ENCODE data around the gene RPAIN. TPM values are rescaled to one million over a fixed set of nuclear protein-coding genes. Genes with fewer than 3 reads are reported as not detected.
A peak's percentile ranks its signal among the peaks of the same experiment; 100 is the strongest.

RPAIN gene
- total and polyA plus RNA-seq, 2 of the 13 experiments (the other 11 are each of a cell fraction or from before 2014, with no cell fraction given): 42.1 to 58.5 TPM

- TF ChIP-seq ZFP1 (CRISPR knock-in tag; IDR thresholded peaks at IDR 0.05) (peak; percentile 61; the same call in 1 of the 2 replicates), FOXK2 (IDR thresholded peaks at IDR 0.05) (peak; percentile 47; the same call in 1 of the 2 replicates), HNF4A (CRISPR knock-in tag; IDR thresholded peaks at IDR 0.05) (peak; percentile 91), ZNF326 (CRISPR knock-in tag; IDR thresholded peaks at IDR 0.05; ENCODE audit: borderline replicate concordance) (no peak), MIXL1 (CRISPR knock-in tag; IDR thresholded peaks at IDR 0.05) (0 out of 2 replicates have a peak, but pooled peaks have one; percentile 42), ZNF709 (CRISPR knock-in tag; IDR thresholded peaks at IDR 0.05) (0 out of 2 replicates have a peak, but pooled peaks have one; percentile 36), ZMYM4 (CRISPR knock-in tag; IDR thresholded peaks at IDR 0.05) (peak; percentile 59), ZNF574 (CRISPR knock-in tag; IDR thresholded peaks at IDR 0.05) (peak; percentile 37; the same call in 1 of the 2 replicates), PITX1 (CRISPR knock-in tag; IDR thresholded peaks at IDR 0.05) (peak; percentile 73; the same call in 1 of the 2 replicates), TEAD3 (CRISPR knock-in tag; optimal IDR thresholded peaks at IDR 0.05; ENCODE audit: borderline replicate concordance) (peak; percentile 80), FOXK1 (CRISPR knock-in tag; IDR thresholded peaks at IDR 0.05; ENCODE audit: borderline replicate concordance, low read depth) (peak; percentile 68; the same call in 1 of the 2 replicates), STAG1 (CRISPR knock-in tag; IDR thresholded peaks at IDR 0.05) (no peak), SKIL (CRISPR knock-in tag; IDR thresholded peaks at IDR 0.05; ENCODE audit: borderline replicate concordance) (peak; percentile 77), KDM6A (CRISPR knock-in tag; IDR thresholded peaks at IDR 0.05; ENCODE audit: low read depth) (peak; percentile 90), ZNF264 (CRISPR knock-in tag; IDR thresholded peaks at IDR 0.05) (peak; percentile 62; the same call in 1 of the 2 replicates), SKI (IDR thresholded peaks at IDR 0.05; ENCODE audit: partially characterized antibody) (peak; percentile 98), ZNF777 (CRISPR knock-in tag; IDR thresholded peaks at IDR 0.05) (peak; percentile 40; the same call in 1 of the 2 replicates), ZNF460 (CRISPR knock-in tag; IDR thresholded peaks at IDR 0.05; ENCODE audit: borderline replicate concordance) (no peak), SALL1 (CRISPR knock-in tag; IDR thresholded peaks at IDR 0.05) (peak; percentile 92), TARDBP (CRISPR knock-in tag; IDR thresholded peaks at IDR 0.05) (peak; percentile 82), ZNF577 (CRISPR knock-in tag; IDR thresholded peaks at IDR 0.05; ENCODE audit: borderline replicate concordance, low read depth) (no peak), MED1 (CRISPR knock-in tag; IDR thresholded peaks at IDR 0.05) (peak; percentile 74), SMAD3 (CRISPR knock-in tag; IDR thresholded peaks at IDR 0.05) (0 out of 2 replicates have a peak, but pooled peaks have one; percentile 30), KDM3A (CRISPR knock-in tag; IDR thresholded peaks at IDR 0.05; ENCODE audit: low read depth) (0 out of 2 replicates have a peak, but pooled peaks have one; percentile 24), NR2C2 (CRISPR knock-in tag; IDR thresholded peaks at IDR 0.05; ENCODE audit: borderline replicate concordance) (peak; percentile 75), ZNF205 (CRISPR knock-in tag; IDR thresholded peaks at IDR 0.05) (no peak), HDAC2 (CRISPR knock-in tag; IDR thresholded peaks at IDR 0.05) (peak; percentile 78), DPF2 (CRISPR knock-in tag; IDR thresholded peaks at IDR 0.05; ENCODE audit: borderline replicate concordance, low read depth) (no peak), TFAP4 (IDR thresholded peaks at IDR 0.05; ENCODE audit: borderline replicate concordance, low read depth) (peak; percentile 49; the same call in 1 of the 2 replicates)
Observed at GRCh38 chr17:5405400-5405799, 14.6 kb upstream of the RPAIN start (continued).
